Measurements from ENCODE around the gene RUNX3. TPM values are rescaled to one million over a fixed set of nuclear protein-coding genes. Genes with fewer than 3 reads are reported as not detected.

The RUNX3 gene
- total RNA-seq, 1 donor from 2014 or later = 13.1 TPM

GRCh38 chr1:24921938-24922662 is 8.0 kb downstream of the RUNX3 start:
- DNase-seq = no peak
- TF ChIP-seq CTCF (IDR thresholded peaks at IDR 0.05) = no peak
- Histone ChIP-seq H3K4me1 (peaks cover 14% of the 10 kb centered on the region), H3K9me3 (no peaks in the 10 kb centered on the region), H3K27ac (no peak overlapping the region), H3K36me3 (no peaks in the 10 kb centered on the region), H3K4me3 (no peak overlapping the region), H3K27me3 (peaks cover 16% of the 10 kb centered on the region)
- intact Hi-C loops (cut with DNase I) = no loop called here
- no peak for ATAC-seq

DNA sequence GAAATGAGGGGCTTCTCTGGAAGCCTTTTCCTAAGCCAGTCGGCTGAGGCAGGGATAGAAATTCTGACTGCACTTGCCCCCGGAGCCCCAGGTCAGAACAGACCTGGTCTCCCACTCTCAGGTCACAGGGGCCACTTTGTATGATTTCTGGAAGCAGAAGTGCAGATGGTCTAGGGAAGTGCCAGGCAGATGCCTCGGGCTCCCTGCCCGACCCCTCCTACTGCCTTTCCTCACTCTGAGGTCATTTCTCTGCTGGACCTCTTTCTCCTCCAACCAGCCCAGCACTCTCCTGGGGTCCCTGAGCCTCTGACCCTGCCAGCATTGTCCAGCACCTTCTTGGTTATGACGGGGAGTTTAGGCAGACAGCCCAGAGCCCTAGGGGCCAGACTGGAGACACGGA is 8.7 kb downstream of the RUNX3 start:
- intact Hi-C loops (cut with DNase I) = no loop called here
- ATAC-seq = no peak
- H3K27ac ChIP-seq = no peak overlapping the region

GRCh38 chr1:24920533-24920925 is 9.5 kb downstream of the RUNX3 start:
- DNase-seq = no peak

More for the DNA sequence above, 8.7 kb downstream of the RUNX3 start:
- DNase-seq = no peak
- peaks cover 7% of the 10 kb centered on the region for H3K4me1 ChIP-seq
- H3K36me3 ChIP-seq = no peaks in the 10 kb centered on the region
- TF ChIP-seq CTCF (IDR thresholded peaks at IDR 0.05) = no peak
- peaks cover 12% of the 10 kb centered on the region for H3K27me3 ChIP-seq
- H3K9me3 ChIP-seq = no peaks in the 10 kb centered on the region
- H3K4me3 ChIP-seq = no peak overlapping the region

GRCh38 chr1:24919791-24920532 is 10.1 kb downstream of the RUNX3 start:
- no peaks in the 10 kb centered on the region for H3K27me3 ChIP-seq
- H3K27ac ChIP-seq = no peak overlapping the region
- H3K4me3 ChIP-seq = peak overlapping the region; percentile 23
- no peaks in the 10 kb centered on the region for H3K9me3 ChIP-seq
- intact Hi-C loops (cut with DNase I) = no loop called here
- H3K36me3 ChIP-seq = no peaks in the 10 kb centered on the region
- DNase-seq (no peak), ATAC-seq (no peak)
- H3K4me1 ChIP-seq = peaks cover under 1% of the 10 kb centered on the region
- no peak for TF ChIP-seq CTCF (IDR thresholded peaks at IDR 0.05)

More at GRCh38 chr1:24920533-24920925, 9.5 kb downstream of the RUNX3 start:
- H3K4me3 ChIP-seq = peak overlapping the region; percentile 23
- no peaks in the 10 kb centered on the region for H3K36me3 ChIP-seq
- H3K27ac ChIP-seq = no peak overlapping the region
- TF ChIP-seq CTCF (IDR thresholded peaks at IDR 0.05) = no peak
- H3K9me3 ChIP-seq = no peaks in the 10 kb centered on the region
- intact Hi-C loops (cut with DNase I) = no loop called here
- no peak for ATAC-seq
- peaks cover 3% of the 10 kb centered on the region for H3K27me3 ChIP-seq
- no peaks in the 10 kb centered on the region for H3K4me1 ChIP-seq

- no peak for DNase-seq
- no peak for TF ChIP-seq CTCF (IDR thresholded peaks at IDR 0.05)
- no peak overlapping the region for H3K4me3 ChIP-seq
- ATAC-seq = no peak
- no peaks in the 10 kb centered on the region for H3K36me3 ChIP-seq
- intact Hi-C loops (cut with DNase I) = no loop called here
- peaks cover 5% of the 10 kb centered on the region for H3K4me1 ChIP-seq
- no peaks in the 10 kb centered on the region for H3K27me3 ChIP-seq
- H3K9me3 ChIP-seq = no peaks in the 10 kb centered on the region
- H3K27ac ChIP-seq = no peak overlapping the region
Measured at GRCh38 chr1:24918995-24919605, 11.0 kb downstream of the RUNX3 start.

All from upper lobe of right lung (tissue), 1 donor.